ENCODE measurements around the gene GABRA5. TPM values are rescaled to one million over a fixed set of nuclear protein-coding genes. Genes with fewer than 3 reads are reported as not detected.
"Not testable (repeated sequence)": the region's sequence is repeated elsewhere in the genome, so short reads cannot be mapped to it uniquely, and the experiment has no call there.

GABRA5 gene
- total RNA-seq, 1 donor from 2014 or later: 0.12 TPM

GRCh38 chr15:26877831-26878230 lies 11.0 kb downstream of the GABRA5 start:
- no peak for DNase-seq (ENCODE audit: low spot score)

- no peak for DNase-seq (ENCODE audit: low spot score)
Observed at GRCh38 chr15:26879706-26880105, 12.8 kb downstream of the GABRA5 start.

- DNase-seq (ENCODE audit: low spot score): no peak
Observed at GRCh38 chr15:26882112-26882511, 15.2 kb downstream of the GABRA5 start.

GRCh38 chr15:26882616-26883365 lies 15.9 kb downstream of the GABRA5 start:
- DNase-seq (ENCODE audit: low spot score): no peak

- DNase-seq (ENCODE audit: low spot score): no peak
Observed at GRCh38 chr15:26883466-26883865, 16.6 kb downstream of the GABRA5 start.

- no peak for DNase-seq (ENCODE audit: low spot score)
Observed at GRCh38 chr15:26886566-26886965, 19.7 kb downstream of the GABRA5 start.

- DNase-seq (ENCODE audit: low spot score): no peak
Observed at GRCh38 chr15:26887926-26888666, 21.2 kb downstream of the GABRA5 start.

- peak; percentile 49 for DNase-seq (ENCODE audit: low spot score)
Observed at GRCh38 chr15:26888761-26889160, 21.9 kb downstream of the GABRA5 start.

- peak; percentile 63 for DNase-seq (ENCODE audit: low spot score)
Observed at GRCh38 chr15:26889298-26889898, 22.5 kb downstream of the GABRA5 start.

- no peak for DNase-seq (ENCODE audit: low spot score)
Observed at GRCh38 chr15:26890451-26890850, 23.6 kb downstream of the GABRA5 start.

- DNase-seq (ENCODE audit: low spot score): no peak
Observed at GRCh38 chr15:26890988-26891387, 24.1 kb downstream of the GABRA5 start.

GRCh38 chr15:26891448-26892181 lies 24.8 kb downstream of the GABRA5 start:
- peak; percentile 55 for DNase-seq (ENCODE audit: low spot score)

- DNase-seq (ENCODE audit: low spot score): no peak
Observed at GRCh38 chr15:26892182-26892518, 25.3 kb downstream of the GABRA5 start.

GRCh38 chr15:26892678-26893077 lies 25.8 kb downstream of the GABRA5 start:
- no peak for DNase-seq (ENCODE audit: low spot score)

GRCh38 chr15:26893351-26894065 lies 26.6 kb downstream of the GABRA5 start:
- DNase-seq (ENCODE audit: low spot score): no peak

- no peak for DNase-seq (ENCODE audit: low spot score)
Observed at GRCh38 chr15:26894181-26894580, 27.3 kb downstream of the GABRA5 start.

- not testable (repeated sequence) for DNase-seq (ENCODE audit: low spot score)
Observed at GRCh38 chr15:26895346-26895745, 28.5 kb downstream of the GABRA5 start.

GRCh38 chr15:26899658-26900057 lies 32.8 kb downstream of the GABRA5 start:
- DNase-seq (ENCODE audit: low spot score): no peak

GRCh38 chr15:26901041-26901440 lies 34.2 kb downstream of the GABRA5 start:
- no peak for DNase-seq (ENCODE audit: low spot score)

- no peak for DNase-seq (ENCODE audit: low spot score)
Observed at GRCh38 chr15:26910715-26911114, 43.9 kb downstream of the GABRA5 start.

- no peak for DNase-seq (ENCODE audit: low spot score)
Observed at GRCh38 chr15:26921433-26921832, 54.6 kb downstream of the GABRA5 start.

- no peak for DNase-seq (ENCODE audit: low spot score)
Observed at GRCh38 chr15:26926081-26926480, 59.2 kb downstream of the GABRA5 start.

Data from mucosa of gallbladder (tissue), 1 donor.